Measurements from ENCODE around the gene SLC41A2. TPM values are rescaled to one million over a fixed set of nuclear protein-coding genes. Genes with fewer than 3 reads are reported as not detected.

SLC41A2 gene
- total and polyA plus RNA-seq, 5 donors from 2014 or later = 0.32 to 4.7 (median 0.56) TPM; not detected in 1

DNA sequence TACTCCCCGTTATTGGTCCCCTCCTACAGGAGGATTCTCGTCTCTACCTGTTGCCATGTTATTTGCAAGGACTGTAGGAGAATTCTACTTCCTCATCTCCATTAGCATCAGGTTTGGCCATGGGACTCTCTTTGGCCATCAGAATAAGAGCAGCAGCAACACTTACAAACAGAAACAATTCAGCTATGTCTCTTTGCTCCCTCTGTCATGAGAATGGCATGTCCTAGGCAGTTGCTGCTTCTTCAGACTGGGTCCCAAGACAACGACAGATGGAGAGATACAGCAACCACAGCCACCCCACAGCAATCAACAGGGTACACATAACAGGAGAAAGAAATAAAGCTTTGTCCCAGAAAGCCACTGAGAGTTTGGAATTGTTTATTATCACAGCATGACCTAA lies 19.7 kb downstream of the SLC41A2 start:
- Mint-ChIP-seq H3K27me3 (peaks cover 5% of the 10 kb centered on the region), H3K27ac (no peak overlapping the region), H3K9me3 (peaks cover 0 to 2% (median 0%) of the 10 kb centered on the region in 7 donors), H3K4me3 (no peak overlapping the region), H3K4me1 (peaks cover 0 to 2% (median under 1%) of the 10 kb centered on the region in 4 donors), H3K36me3 (no peaks in the 10 kb centered on the region)
- Histone ChIP-seq H3K27me3 (ENCODE audit: control insufficient read depth, insufficient read depth, low read length) (no peaks in the 10 kb centered on the region), H3K9me3 (ENCODE audit: control insufficient read depth in 2 of 2, low read length in 2 of 2) (no peaks in the 10 kb centered on the region), H3K4me3 (ENCODE audit: low read depth, low read length) (no peak overlapping the region), H3K36me3 (ENCODE audit: control insufficient read depth, insufficient read depth, low read length) (no peaks in the 10 kb centered on the region), H3K27ac (ENCODE audit: insufficient read depth, low read length, poor library complexity, severe bottlenecking) (no peak overlapping the region), H3K4me1 (ENCODE audit: control insufficient read depth, insufficient read depth, low read length, poor library complexity, severe bottlenecking) (no peaks in the 10 kb centered on the region)
- DNase-seq = no peak
- ATAC-seq (ENCODE audit: low read depth in 2 of 2) = no peak

DNA sequence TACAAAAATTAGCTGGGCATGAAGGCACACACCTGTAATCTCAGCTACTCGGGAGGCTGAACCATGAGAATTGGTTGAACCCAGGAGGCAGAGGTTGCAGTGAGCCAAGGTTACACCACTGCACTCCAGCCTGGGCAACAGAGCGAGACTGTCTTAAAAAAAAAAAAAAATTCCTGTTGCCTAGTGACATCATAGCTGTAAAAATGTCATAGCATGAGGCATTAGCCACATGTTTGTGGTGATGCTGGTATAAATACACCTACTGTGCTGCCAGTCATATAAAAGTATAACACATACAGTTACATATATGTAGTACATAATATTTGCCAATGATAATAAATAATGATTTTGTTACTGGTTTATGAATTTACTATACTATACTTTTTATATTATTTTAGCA lies 22.2 kb downstream of the SLC41A2 start:
- H3K4me3 ChIP-seq (ENCODE audit: low read depth, low read length) = no peak overlapping the region
- Mint-ChIP-seq H3K27me3 (no peaks in the 10 kb centered on the region), H3K4me1 (peaks cover 0 to 14% (median 9%) of the 10 kb centered on the region in 4 donors)

DNA sequence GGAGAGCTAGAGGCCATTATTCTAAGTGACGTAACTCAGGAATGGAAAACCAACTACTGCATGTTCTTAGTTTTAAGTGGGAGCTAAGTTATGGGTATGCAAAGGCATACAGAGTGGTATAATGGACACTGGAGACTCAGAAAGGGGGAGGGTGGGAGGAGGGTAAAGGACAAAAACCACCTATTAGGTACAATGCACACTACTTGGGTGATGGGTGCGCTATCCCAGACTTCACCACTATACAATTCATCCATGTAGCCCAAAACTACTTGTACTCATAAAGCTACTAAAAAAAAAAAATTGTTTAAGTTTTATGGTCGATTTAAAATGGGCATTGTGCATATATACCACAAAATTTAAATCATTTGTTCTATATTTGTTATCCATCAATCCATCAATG lies 24.3 kb downstream of the SLC41A2 start:
- Mint-ChIP-seq H3K36me3 (no peaks in the 10 kb centered on the region), H3K27ac (no peak overlapping the region), H3K9me3 (peaks cover 0 to 2% (median 0%) of the 10 kb centered on the region in 7 donors), H3K27me3 (no peaks in the 10 kb centered on the region), H3K4me1 (peaks cover 7 to 27% (median 21%) of the 10 kb centered on the region in 4 donors), H3K4me3 (no peak overlapping the region)
- no peaks in the 10 kb centered on the region for H3K27me3 ChIP-seq (ENCODE audit: control insufficient read depth, insufficient read depth, low read length)
- ATAC-seq (ENCODE audit: low read depth in 2 of 2) = no peak
- no peak overlapping the region for H3K4me3 ChIP-seq (ENCODE audit: low read depth, low read length)
- H3K4me1 ChIP-seq (ENCODE audit: control insufficient read depth, insufficient read depth, low read length, poor library complexity, severe bottlenecking) = no peaks in the 10 kb centered on the region
- H3K27ac ChIP-seq (ENCODE audit: insufficient read depth, low read length, poor library complexity, severe bottlenecking) = no peak overlapping the region
- no peaks in the 10 kb centered on the region for H3K9me3 ChIP-seq (ENCODE audit: control insufficient read depth in 2 of 2, low read length in 2 of 2)
- no peaks in the 10 kb centered on the region for H3K36me3 ChIP-seq (ENCODE audit: control insufficient read depth, insufficient read depth, low read length)
- DNase-seq = no peak

More for the DNA sequence above, 22.2 kb downstream of the SLC41A2 start:
- no peaks in the 10 kb centered on the region for H3K9me3 ChIP-seq (ENCODE audit: control insufficient read depth in 2 of 2, low read length in 2 of 2)
- no peaks in the 10 kb centered on the region for H3K4me1 ChIP-seq (ENCODE audit: control insufficient read depth, insufficient read depth, low read length, poor library complexity, severe bottlenecking)
- H3K9me3 Mint-ChIP-seq = peaks cover 0 to 2% (median 0%) of the 10 kb centered on the region in 7 donors
- ATAC-seq (ENCODE audit: low read depth in 2 of 2) = no peak
- H3K36me3 ChIP-seq (ENCODE audit: control insufficient read depth, insufficient read depth, low read length) = no peaks in the 10 kb centered on the region
- no peaks in the 10 kb centered on the region for H3K27me3 ChIP-seq (ENCODE audit: control insufficient read depth, insufficient read depth, low read length)
- no peak overlapping the region for H3K4me3 Mint-ChIP-seq
- no peak overlapping the region for H3K27ac ChIP-seq (ENCODE audit: insufficient read depth, low read length, poor library complexity, severe bottlenecking)
- no peak for DNase-seq
- H3K36me3 Mint-ChIP-seq = no peaks in the 10 kb centered on the region
- H3K27ac Mint-ChIP-seq = no peak overlapping the region

DNA sequence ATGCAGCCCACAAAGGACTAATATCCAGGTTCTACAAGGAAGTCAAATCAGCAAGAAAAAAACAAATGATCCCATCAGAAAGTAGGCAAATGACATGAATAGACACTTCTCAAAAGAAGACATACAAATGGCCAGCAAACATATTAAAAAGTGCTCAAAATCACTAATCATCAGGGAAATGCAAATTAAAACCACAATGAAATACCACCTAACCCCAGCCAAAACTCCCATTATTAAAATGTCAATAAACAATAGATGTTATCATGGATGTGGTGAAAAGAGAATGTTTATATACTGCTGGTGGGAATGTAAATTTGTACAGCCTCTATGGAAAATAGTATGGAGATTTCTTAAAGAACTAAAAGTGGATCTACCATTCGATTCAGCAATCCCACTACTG lies 25.0 kb downstream of the SLC41A2 start:
- Mint-ChIP-seq H3K4me1 (peaks cover 7 to 27% (median 21%) of the 10 kb centered on the region in 4 donors), H3K4me3 (no peak overlapping the region), H3K36me3 (no peaks in the 10 kb centered on the region), H3K9me3 (peaks cover 0 to 2% (median 0%) of the 10 kb centered on the region in 7 donors), H3K27ac (no peak overlapping the region), H3K27me3 (no peaks in the 10 kb centered on the region)
- H3K9me3 ChIP-seq (ENCODE audit: control insufficient read depth in 2 of 2, low read length in 2 of 2) = no peaks in the 10 kb centered on the region
- H3K4me3 ChIP-seq (ENCODE audit: low read depth, low read length) = no peak overlapping the region
- ATAC-seq (ENCODE audit: low read depth in 2 of 2) (no peak), DNase-seq (no peak)
- no peak overlapping the region for H3K27ac ChIP-seq (ENCODE audit: insufficient read depth, low read length, poor library complexity, severe bottlenecking)
- H3K4me1 ChIP-seq (ENCODE audit: control insufficient read depth, insufficient read depth, low read length, poor library complexity, severe bottlenecking) = no peaks in the 10 kb centered on the region
- no peaks in the 10 kb centered on the region for H3K27me3 ChIP-seq (ENCODE audit: control insufficient read depth, insufficient read depth, low read length)
- H3K36me3 ChIP-seq (ENCODE audit: control insufficient read depth, insufficient read depth, low read length) = no peaks in the 10 kb centered on the region

DNA sequence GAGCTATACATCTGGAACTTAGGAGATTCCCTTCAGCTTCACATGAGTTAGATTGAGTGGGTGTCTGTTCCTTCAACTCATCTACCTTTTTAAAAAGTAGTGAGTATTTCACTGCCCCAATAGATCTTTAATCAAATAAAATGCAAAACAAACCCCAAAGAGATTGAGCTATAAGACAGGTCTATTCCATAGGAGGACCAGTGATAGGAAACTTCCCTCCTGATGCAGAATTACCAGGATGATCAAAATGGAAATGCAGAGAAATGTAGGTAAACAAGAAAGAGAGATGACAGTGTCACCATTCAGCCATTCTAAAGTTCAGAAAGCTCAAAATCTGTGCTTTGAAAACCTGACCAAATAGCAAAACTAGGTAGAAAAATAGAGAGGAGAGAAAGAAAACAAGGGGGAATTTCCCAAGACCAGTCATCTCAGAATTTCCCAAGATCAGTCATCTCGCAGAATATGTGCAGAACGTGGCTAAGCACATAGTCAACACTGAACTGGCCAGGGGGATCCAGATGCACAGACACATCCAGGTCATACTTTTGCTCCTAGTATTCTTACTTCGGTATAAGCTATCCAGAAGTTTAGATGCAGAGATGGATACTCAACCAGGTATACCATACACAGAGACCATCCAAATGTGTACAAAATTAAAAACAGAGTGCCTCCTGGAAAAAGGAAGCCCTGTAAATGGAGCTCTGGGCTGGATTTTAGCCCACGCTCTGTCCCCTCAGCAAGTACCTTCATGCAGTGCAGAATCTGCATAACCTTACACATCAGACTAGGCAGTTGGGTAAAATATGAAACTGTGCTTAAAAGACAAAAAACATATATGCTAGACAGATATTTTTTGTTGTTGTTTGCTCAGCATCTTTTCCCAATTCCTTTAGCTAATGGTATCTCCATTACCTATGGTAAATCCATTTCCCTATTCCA lies 27.4 kb downstream of the SLC41A2 start:
- no peaks in the 10 kb centered on the region for H3K36me3 Mint-ChIP-seq
- no peak overlapping the region for H3K27ac ChIP-seq (ENCODE audit: insufficient read depth, low read length, poor library complexity, severe bottlenecking)
- H3K4me1 ChIP-seq (ENCODE audit: control insufficient read depth, insufficient read depth, low read length, poor library complexity, severe bottlenecking) = no peaks in the 10 kb centered on the region
- H3K27me3 Mint-ChIP-seq = no peaks in the 10 kb centered on the region
- DNase-seq (peak in 1 of 3 donors; percentile 34), ATAC-seq (ENCODE audit: low read depth in 2 of 2) (peak in 1 of 2 donors; percentile 52)
- peak overlapping the region in 1 of 3 donors; percentile 3 for H3K27ac Mint-ChIP-seq
- H3K9me3 Mint-ChIP-seq = peaks cover 0 to 2% (median 0%) of the 10 kb centered on the region in 7 donors
- H3K4me1 Mint-ChIP-seq = peaks cover 7 to 27% (median 20%) of the 10 kb centered on the region in 4 donors
- no peaks in the 10 kb centered on the region for H3K9me3 ChIP-seq (ENCODE audit: control insufficient read depth in 2 of 2, low read length in 2 of 2)
- no peak overlapping the region for H3K4me3 Mint-ChIP-seq
- H3K36me3 ChIP-seq (ENCODE audit: control insufficient read depth, insufficient read depth, low read length) = no peaks in the 10 kb centered on the region
- H3K4me3 ChIP-seq (ENCODE audit: low read depth, low read length) = no peak overlapping the region
- H3K27me3 ChIP-seq (ENCODE audit: control insufficient read depth, insufficient read depth, low read length) = no peaks in the 10 kb centered on the region

DNA sequence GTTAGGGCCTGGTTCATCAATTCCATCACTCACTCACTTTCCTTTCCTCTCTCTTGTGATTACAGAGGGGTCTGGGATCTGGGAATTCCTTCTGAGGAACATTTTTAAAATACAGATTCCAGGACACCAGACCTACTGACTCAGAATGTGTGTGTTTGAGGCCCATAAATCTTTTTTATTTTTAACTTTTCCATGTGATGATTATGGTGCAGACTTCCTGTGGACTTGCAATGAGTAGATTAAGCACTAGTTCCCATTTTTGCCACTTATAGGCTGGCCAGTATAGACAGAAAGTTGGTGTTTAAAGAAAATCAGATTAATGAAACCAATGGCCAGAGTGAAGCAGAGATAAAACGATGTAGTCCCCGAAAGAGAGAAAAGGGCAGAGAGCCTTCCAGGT lies 28.1 kb downstream of the SLC41A2 start:
- DNase-seq = no peak
- no peaks in the 10 kb centered on the region for H3K36me3 ChIP-seq (ENCODE audit: control insufficient read depth, insufficient read depth, low read length)

DNA sequence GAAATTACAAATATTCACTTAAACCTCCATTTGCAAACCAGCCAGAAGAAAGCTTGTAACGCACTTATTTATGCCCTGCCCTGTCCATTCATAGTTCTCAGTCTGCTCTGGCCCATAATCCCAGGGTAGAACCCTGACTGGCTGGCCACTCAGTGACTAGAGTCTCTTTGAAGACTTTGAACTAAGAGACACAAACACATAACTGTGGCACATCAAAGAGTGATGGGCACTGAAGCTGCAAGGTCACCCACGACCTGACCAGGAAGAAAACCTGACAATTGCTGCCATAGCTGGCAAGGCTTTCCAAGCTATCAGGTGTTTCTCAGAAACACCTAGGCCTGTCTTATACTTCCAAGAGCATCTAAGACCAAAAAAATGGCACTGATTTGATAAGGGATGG lies 28.7 kb downstream of the SLC41A2 start:
- ATAC-seq (ENCODE audit: low read depth in 2 of 2) (no peak), DNase-seq (no peak)
- no peaks in the 10 kb centered on the region for H3K27me3 Mint-ChIP-seq
- Histone ChIP-seq H3K27me3 (ENCODE audit: control insufficient read depth, insufficient read depth, low read length) (no peaks in the 10 kb centered on the region), H3K4me3 (ENCODE audit: low read depth, low read length) (no peak overlapping the region), H3K4me1 (ENCODE audit: control insufficient read depth, insufficient read depth, low read length, poor library complexity, severe bottlenecking) (no peaks in the 10 kb centered on the region), H3K27ac (ENCODE audit: insufficient read depth, low read length, poor library complexity, severe bottlenecking) (no peak overlapping the region), H3K36me3 (ENCODE audit: control insufficient read depth, insufficient read depth, low read length) (no peaks in the 10 kb centered on the region), H3K9me3 (ENCODE audit: control insufficient read depth in 2 of 2, low read length in 2 of 2) (no peaks in the 10 kb centered on the region)
- H3K9me3 Mint-ChIP-seq = peaks cover 0 to 2% (median 0%) of the 10 kb centered on the region in 7 donors
- no peak overlapping the region for H3K27ac Mint-ChIP-seq
- peaks cover 7 to 27% (median 20%) of the 10 kb centered on the region in 4 donors for H3K4me1 Mint-ChIP-seq
- no peak overlapping the region for H3K4me3 Mint-ChIP-seq
- H3K36me3 Mint-ChIP-seq = no peaks in the 10 kb centered on the region

More for the DNA sequence above, 28.1 kb downstream of the SLC41A2 start:
- Mint-ChIP-seq H3K27ac (peak overlapping the region in 1 of 3 donors; percentile 3), H3K36me3 (no peaks in the 10 kb centered on the region), H3K4me3 (no peak overlapping the region), H3K9me3 (peaks cover 0 to 2% (median 0%) of the 10 kb centered on the region in 7 donors), H3K27me3 (no peaks in the 10 kb centered on the region), H3K4me1 (peaks cover 7 to 27% (median 20%) of the 10 kb centered on the region in 4 donors)
- no peak overlapping the region for H3K27ac ChIP-seq (ENCODE audit: insufficient read depth, low read length, poor library complexity, severe bottlenecking)
- no peaks in the 10 kb centered on the region for H3K27me3 ChIP-seq (ENCODE audit: control insufficient read depth, insufficient read depth, low read length)
- H3K4me3 ChIP-seq (ENCODE audit: low read depth, low read length) = no peak overlapping the region
- no peak for ATAC-seq (ENCODE audit: low read depth in 2 of 2)
- H3K9me3 ChIP-seq (ENCODE audit: control insufficient read depth in 2 of 2, low read length in 2 of 2) = no peaks in the 10 kb centered on the region
- no peaks in the 10 kb centered on the region for H3K4me1 ChIP-seq (ENCODE audit: control insufficient read depth, insufficient read depth, low read length, poor library complexity, severe bottlenecking)

All from CD4-positive, CD25-positive, alpha-beta regulatory T cell (primary cell).